Effector CD8-positive, alpha-beta T cell (primary cell): Measurements from ENCODE around the gene NDRG2.
A peak's percentile ranks its signal among the peaks of the same experiment; 100 is the strongest.

Experiments used
- DNase-seq: peaks from one replicate; lab custom pipeline; 2025; lab: John Stamatoyannopoulos, UW
- total RNA-seq, 4 experiments: gene quantifications; one replicate each; lab custom pipeline; 2026; lab: John Stamatoyannopoulos, UW

Gene NDRG2
- total RNA-seq = 5.2 to 11.4 (median 7.9) reads per million in 4 experiments

DNA sequence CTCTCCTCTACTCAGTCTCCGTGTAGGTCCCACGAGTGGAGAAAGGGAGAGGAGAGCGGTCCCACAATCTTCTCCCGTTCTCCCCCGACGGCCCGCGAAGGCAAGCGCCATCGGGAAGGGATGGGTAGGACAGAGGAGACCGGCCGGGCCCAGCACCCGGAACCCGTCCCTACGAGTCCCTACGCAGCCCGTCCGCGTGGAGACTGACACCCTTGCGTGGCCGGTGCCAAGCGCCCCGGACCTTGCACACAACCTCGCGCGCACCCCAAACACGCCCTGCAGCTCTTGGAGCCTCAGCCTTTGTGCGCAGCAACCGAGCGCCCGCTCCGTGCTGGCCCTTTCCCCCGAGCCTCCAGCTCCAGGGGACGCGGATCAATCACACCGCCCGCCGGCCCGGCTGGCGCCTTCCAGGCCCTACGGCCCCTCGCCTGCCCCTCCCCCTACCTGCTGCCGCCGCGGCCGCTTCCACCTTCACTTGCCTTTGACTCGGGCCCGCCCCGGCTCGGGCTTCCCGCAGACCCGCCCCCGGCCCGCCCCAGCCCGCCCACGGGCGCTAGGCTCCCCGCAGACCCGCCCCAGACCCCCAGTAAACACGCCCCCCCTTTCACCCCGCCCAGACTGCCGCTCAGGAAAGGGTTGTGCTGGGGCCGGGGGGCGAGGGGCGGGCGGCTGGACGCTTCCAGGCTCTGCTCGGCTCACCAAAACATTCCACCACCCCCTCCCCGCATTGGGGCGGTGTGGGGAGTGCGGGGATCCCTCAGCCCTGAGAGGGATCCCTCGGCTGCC, at the start of gene NDRG2:
Gene NDRG2 (minus strand): TSS at position 477 of the 786 bp plus-strand sequence. CDS start 1,746 bp downstream, outside the sequence.
- DNase-seq = peak; percentile 74

DNA sequence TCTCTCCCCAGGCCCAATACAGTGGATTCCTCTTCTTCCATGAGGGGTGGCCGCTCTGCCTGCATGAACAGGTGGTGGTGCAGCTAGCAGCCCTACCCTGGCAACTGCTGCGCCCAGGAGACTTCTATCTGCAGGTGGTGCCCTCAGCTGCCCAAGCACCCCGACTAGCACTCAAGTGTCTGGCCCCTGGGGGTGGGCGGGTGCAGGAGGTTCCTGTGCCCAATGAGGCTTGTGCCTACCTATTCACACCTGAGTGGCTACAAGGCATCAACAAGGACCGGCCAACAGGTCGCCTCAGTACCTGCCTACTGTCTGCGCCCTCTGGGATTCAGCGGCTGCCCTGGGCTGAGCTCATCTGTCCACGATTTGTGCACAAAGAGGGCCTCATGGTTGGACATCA, 49.1 kb upstream of the NDRG2 start:
- no peak for DNase-seq

DNA sequence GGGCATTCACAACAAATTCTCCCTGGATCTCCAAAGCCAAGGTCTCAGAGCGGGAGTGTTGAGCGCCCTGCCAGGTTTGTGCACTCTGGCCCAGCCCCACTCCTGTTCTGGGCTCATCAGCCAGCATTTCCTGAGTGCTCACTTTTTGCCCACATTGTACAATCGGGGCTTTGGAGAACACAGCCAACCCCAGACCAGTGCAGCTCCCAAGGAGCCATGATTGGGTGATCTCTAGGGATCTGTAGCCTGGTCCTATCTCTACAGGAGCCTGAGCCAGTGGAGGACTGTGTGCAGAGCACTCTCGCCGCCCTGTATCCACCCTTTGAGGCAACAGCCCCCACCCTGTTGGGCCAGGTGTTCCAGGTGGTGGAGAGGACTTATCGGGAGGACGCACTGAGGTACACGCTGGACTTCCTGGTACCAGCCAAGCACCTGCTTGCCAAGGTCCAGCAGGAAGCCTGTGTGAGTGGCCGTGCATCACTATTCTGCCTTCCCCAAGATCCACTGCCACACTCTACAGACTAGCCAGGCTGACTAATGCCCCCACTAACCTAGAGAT, 48.0 kb upstream of the NDRG2 start:
- no peak for DNase-seq

DNA sequence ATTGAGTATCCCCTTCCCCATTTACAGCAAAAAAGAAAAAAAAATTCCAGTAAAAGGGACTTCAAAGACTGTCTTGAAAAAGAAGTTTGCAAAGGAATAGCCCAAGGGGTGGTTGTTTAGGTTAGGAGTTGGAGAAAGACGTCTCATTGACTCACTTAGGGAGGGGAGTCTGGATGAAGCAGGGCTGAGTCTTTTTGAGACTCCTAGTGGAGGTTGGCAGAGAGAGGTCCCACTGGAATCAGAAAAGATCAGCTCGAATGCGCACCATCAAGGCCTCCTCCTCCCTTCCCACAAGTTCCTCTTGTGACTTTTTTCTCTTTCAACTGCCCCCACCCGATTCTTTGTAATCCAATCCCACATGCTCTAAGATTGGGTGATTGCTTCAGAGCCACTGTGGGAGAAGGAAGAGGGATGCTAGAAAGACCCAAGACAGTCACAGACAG, 47.2 kb upstream of the NDRG2 start:
- DNase-seq = no peak

DNA sequence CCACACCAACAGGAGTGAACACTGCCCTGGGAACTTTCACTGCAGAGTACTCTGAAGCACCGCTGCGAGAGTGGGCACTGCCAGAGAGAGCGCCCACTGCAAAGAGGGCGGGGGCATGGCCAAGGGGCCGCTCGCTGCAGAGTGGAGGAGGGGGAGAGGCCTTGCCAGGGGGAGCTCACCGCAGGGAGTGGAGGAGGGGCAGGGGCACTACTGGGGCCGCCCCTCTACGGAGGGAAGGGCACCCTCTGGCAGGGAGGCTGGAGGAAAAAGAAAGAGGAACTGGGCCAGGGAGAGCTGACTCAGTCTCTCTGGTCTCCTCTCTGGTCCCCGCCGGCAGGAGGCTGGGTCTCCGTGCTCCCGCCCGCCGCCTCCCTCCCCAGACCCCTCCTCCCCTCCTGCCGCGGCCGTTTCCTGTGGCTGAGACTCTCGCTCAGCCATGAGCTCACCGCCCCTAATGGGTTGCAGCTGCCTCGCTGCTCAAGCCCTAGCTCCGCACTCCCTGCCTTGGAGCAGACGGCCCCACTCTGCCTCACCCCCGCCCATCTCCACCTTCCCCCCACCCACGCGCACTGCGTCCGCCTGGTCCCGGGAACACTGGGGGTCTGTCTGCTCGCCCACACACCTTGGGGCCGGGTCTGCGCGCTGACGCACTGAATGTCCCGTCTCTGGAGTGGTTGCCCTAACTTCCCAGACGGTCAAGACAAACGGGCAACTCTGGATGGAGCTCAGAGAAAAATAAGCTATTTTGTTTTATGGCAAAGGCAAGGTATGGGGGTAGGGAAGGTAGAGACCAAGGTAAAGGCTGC, 46.6 kb upstream of the NDRG2 start:
- DNase-seq = peak; percentile 6

DNA sequence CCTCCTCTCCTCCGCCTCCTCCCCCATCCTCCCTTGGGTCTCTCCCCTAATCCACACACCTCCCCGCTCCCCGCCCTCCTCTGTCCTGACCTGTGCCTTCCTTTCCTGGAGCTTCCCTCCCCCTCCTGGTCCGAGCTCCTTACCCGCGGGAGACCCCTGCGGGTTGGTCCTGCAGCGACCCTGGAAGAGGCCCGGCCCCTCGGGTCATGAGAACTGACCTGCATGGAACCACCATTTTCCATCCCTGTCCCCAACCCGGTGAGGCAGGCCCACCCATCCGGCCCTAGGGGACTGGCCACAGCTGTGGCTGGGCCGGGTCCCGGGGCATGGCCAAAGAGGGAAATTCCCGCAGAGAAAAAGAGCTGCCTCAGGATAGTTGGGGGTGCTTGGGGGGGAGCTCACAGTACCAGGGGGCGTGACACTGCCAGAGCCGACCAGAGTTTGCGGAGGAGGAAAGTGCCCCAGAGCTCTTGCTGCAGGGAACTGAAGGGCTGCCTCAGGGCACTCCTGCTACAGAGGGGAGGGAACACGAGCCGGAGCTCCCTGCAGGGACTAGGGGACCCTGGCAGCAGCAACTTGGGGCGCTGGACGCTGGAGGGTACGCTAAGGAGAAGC, 45.9 kb upstream of the NDRG2 start:
- no peak for DNase-seq

DNA sequence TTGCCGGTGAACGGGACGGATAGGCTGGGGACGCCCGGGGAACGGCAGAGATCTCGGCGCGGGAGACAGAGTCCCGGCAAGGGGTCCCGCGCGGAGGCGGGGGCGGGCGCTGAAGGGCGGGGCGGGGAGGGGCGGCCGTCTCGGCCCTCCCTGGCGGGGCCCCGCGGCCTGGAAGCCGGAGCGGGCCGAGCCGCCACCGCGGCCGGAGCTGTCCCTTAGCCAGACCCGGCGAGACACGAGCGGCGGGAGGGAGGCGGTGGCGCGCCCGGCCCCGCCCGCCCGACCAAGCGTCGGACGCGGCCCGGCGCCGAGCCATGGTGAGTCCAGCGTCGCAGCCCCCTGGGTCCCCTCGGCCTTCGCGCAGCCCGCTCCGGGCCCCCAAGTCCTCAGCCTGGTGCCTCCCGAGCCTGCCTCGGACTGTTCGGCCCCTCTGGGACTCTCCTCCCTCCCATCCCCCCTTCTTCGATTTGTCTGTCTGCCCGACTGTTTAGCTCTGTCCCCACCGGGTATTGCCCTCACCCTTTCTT, 45.3 kb upstream of the NDRG2 start, which contains the start of gene ARHGEF40:
Gene ARHGEF40 (plus strand): TSS at position 222 of the 527 bp plus-strand sequence. CDS start 93 bp downstream, at position 315.
- DNase-seq = no peak

DNA sequence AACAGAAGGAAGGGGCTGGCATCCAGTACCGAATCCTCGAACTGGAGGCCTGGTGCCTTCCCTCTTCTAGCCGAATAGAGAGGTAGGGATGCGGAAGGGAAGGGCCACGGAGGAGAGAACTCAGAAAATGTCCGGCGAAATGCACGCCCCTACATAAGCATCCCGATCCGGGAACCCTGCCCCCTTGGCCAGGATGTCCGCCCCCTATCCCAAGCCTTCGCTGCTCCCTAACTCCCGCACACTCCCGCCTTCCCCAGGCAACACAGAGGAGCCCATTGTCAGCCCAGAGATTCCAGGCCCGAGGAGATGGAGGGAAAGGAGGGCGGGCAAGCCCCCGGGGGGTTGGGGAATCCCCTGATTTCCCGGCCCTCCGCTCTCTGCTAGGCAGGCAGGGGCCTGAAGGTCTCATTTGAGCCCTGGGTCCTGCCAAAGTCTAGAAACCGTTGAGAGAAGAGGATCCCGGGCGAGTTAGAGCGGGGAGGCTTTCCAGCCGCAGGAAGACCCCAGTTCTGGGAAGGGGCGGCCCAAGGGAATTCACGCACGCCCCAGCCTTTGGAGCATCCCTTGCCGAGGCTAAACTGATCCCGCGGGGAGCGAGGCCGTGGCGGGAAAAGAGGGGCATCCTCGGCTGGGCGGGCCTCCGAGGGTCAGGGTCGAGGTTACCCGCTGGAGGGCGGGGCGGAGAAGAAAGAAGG, 44.7 kb upstream of the NDRG2 start:
- peak; percentile 11 for DNase-seq

DNA sequence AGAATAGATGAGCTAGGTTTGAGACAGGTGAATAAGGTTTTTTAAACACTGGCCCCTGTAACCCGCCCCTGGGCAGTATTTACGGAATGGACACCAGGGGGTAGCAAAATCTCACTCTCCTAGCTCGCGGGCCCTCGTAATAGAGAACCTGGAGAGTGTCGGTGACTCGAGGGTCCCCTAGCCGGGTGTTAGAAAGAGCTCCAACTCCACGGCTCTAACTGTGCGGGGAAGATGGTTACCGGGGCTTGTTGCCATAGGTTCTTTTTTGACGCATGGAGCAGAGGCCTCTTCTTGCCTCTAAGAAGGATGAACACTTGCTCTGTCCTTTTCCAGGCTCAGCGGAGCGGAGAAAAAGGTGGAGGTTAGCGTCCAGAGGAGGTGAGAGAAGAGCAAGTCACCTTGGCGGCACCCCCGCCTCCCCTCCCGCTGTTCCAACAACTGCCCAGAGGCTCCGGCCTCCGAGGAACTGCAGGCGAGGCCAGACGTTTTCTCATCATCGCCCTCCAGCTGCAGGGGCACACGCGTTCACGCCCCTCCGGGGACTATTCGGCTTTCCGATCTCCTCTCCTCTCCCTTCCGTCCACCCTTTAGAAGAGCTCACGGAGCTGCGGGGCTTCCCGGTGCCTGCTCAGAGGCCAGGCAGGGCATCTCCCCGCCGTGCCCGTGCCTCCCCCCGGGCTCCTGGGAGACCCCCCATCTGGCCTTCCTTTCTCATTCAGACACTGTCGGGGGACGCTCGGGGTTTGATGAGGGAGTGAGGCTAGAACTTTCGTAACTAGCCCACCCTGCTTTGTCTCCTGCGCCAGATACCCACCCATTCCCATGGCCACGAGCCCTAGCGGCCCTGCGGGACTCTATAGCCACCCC, 43.9 kb upstream of the NDRG2 start:
- peak; percentile 25 for DNase-seq

DNA sequence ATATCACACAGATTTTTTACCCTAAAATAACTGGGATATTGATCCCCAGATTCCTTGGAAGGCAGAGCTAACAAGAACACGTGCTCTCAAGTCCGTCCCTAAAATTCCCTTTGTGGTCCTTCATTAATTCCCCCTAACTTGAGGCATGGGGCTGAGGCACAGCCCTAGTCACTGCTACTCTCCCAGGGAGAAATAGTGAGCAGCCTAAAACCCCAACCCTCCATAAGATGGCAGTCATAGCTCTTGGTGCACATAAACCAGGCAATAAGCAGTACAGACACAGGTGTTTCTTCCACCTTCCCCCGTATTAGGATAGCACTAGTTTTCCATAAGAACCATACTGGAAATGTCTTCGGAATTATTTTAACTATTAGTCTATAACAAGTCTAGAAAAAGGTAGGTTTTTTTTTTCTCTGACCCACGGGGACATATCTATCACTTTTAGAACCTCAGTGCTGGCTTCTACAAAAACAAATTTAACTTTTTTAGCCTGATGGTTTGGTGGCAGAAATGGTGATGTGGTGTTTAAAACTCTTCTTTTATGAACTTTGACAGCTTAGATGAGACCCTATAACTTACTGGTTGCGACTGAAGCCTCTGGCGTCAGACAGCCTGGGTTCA, 42.1 kb upstream of the NDRG2 start:
- DNase-seq = no peak

DNA sequence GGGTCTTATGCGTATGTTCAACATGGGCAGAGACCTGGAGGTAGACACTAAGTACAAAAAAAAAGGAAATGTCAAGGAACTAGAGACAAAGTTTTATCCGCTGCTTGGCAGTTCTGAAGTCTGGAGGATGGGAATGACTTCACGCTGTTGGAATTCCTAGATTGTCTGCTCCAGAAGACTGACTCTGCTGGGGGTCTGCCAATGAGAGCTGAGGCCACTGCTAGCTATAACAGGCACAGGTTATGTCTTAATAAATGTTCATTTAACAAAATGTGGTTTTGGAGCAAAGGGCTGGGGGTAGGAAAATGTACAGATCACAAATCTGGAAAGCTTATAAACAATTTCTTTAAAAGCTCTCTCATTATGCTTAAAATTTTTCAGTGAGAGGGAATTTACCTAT, 38.6 kb upstream of the NDRG2 start:
- DNase-seq = no peak

DNA sequence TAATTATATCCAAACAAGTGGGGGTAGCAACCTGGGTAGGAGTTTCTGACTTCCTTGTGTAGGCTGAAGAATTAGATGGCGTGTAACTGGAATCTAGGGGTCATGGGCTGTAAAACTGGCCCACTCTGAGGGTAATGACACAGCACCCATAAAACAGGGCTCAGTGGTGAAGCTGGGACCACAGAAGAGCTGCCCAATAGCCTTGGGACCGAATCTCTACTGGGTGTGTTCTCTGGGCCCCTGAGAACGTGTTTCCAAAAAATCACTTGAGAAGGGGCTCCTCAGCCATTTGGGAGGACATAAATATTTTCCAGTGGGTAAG, 36.4 kb upstream of the NDRG2 start:
- no peak for DNase-seq

DNA sequence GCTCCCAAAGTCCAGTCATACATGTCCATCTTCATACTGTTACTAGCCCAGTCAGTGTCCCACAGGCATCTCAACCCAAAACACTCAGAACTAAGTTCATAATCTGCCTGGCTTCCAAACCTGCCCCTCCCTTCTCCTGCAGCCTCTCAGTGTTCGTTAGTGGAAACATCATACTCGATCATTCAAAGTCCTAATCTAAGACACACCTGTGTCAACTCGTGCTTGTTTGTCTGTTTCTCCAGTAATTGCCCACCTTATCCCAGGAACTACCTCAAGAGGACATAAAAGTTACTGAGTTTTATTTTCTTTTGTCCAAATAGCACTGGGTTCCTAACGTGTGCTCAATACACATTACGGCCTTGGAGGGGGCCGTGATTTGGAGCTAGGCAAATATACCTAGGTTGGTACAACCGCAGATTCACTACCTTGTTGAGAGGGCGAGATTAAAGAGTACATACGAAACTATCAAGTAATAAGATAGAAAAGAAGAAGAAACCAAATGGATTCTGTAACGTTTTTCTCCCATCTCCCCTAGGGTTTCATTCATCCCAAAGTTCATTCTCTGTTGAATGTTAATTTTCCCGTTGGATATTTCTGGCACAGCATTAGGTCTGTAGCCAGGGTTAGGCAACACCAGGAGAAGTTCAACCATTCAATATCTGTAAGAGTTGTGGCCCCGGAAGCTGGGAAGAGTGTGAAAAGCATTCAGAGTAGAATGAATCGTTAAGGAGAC, 35.9 kb upstream of the NDRG2 start:
- no peak for DNase-seq

DNA sequence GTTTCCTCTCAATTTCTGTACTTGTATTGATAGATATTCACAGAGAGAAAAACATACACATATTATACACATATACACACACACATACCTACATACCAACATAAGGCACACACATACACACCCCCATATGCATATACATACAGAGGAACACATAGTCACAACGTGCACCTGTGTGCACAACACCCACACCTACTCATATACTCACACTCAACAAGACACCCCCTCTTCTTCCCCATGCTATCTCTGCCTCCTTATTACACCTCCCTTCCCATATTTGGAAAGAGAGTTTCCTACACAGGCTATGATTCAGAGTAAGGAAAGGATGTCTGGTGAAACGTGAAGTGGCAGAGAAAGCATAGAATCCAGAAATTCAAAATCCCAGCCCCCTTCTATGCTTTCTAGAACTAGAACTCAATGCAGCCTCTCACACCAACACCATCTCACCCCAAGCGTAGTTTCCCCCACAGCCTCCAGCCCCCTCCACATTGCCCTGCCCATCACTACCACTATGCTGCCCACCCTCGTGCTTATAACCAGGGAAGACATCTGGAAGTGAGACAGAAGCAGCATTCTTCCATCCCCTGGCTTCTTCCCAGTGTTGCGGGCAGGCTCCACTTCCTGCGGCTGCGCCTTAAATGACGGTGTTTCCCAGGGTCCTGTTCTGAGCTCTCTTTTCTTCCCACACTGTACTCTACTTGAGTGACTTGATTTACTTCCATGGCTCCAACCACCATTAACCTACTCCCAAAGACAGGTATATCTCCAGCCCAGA, 35.2 kb upstream of the NDRG2 start:
- DNase-seq = no peak

DNA sequence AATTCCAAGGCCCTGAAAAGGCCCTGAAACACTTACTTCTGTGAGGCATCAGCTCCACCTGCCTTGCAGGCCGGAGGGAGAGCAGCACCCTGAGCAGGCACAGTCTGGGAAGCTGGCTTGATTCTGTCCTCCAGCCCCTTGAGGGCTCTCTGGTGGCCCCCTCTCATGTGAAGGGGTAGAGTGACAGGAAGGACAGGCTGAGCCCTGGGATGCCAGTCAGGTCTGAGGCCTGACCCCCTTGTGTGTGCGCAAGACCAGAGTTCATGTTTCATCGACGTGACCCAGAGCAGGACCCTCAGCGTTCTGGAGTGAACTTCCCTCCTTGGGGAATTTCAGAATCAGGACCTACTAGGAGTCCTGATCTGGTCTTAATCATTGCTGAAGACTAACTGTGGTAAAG, 34.0 kb upstream of the NDRG2 start:
- DNase-seq = no peak

DNA sequence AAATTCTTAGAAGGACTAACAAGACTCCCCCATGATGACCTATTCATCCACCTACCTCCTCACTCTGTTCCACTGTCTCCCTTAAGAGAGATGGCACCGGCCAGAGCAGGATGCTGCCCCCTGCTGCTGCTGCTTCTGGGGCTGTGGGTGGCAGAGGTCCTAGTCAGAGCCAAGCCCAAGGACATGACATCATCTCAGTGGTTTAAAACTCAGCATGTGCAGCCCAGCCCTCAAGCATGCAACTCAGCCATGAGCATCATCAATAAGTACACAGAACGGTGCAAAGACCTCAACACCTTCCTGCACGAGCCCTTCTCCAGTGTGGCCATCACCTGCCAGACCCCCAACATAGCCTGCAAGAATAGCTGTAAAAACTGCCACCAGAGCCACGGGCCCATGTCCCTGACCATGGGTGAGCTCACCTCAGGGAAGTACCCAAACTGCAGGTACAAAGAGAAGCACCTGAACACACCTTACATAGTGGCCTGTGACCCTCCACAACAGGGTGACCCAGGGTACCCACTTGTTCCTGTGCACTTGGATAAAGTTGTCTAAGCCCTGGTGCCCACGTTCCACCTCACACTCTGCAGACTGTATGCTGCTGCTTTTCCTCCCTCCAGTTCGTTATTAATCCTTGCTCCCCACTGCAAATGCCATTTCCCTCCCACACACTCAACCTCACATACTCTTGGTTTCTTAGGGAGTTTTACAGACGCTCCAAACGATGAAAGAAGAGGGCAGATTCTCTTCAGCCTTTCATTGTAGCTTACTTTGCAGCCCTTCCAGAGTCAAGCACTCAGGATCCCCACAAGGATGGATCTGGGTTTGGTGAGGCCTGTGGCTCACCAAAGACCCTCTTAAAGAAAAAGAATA, 33.2 kb upstream of the NDRG2 start, which contains the start of gene RNASE8:
Gene RNASE8 (plus strand): TSS at position 20 of the 873 bp plus-strand sequence. CDS start 71 bp downstream, at position 91.
- no peak for DNase-seq

DNA sequence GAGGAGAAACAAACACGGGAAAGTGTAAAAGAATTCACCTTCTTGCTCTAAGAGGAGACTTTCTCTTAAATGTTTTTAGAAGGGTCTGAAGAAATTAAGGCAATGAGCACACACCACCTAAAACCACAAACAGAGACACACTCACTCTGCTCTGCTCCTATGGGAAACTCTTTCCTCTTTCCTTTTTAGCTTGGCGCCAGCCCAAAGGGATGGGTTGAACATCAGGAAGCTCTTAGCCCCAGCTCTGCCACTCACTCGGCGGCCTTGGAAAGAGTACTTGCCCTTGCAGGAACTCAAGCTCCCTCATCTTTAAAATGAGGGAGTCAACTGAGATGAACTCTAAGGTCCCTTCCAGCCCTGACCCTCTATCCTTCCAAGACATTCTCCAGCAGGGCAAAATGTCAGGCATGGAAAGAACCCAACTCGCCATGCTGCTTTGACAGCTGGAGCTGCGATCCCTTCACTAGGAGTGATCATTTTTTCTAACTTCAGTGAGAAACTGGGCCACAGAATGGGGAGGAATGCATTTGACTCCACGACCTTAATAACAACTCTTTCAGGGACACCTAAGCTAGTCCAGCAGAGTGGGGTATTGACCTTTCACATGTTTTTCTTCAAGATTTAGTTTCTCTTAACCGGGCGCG, 31.8 kb upstream of the NDRG2 start:
- DNase-seq = no peak
